ENCODE results near the gene ZNF644. TPM values are rescaled to one million over a fixed set of nuclear protein-coding genes. Genes with fewer than 3 reads are reported as not detected.

The ZNF644 gene
- total RNA-seq, 1 experiment from 2014 or later: 36.5 TPM

- H3K4me1 ChIP-seq (replicated peaks; ENCODE audit: insufficient read depth): peaks cover 13% of the 10 kb centered on the region; the same call in 1 of the 2 replicates
- no peak overlapping the region for H3K4me3 ChIP-seq
- H3K27me3 ChIP-seq (ENCODE audit: insufficient read depth, low read depth): no peaks in the 10 kb centered on the region
- peaks cover 94% of the 10 kb centered on the region for H3K79me2 ChIP-seq (ENCODE audit: low read depth)
- H3K36me3 ChIP-seq (ENCODE audit: low read depth): peaks cover 16% of the 10 kb centered on the region
- no peak overlapping the region for H3K27ac ChIP-seq
- DNase-seq: no peak
- no peaks in the 10 kb centered on the region for H3K9me3 ChIP-seq (ENCODE audit: insufficient read depth, low read depth)
- intact Hi-C loops (cut with micrococcal nuclease; ENCODE audit: unreplicated experiment): no loop called here
- CTCF ChIA-PET: no interaction called here
- no TSS peak for BruUV-seq (replicated peaks)
- no peak overlapping the region for H3K4me2 ChIP-seq
- H3K9me2 ChIP-seq (ENCODE audit: insufficient read depth): no peaks in the 10 kb centered on the region
- no peak for TF ChIP-seq EZH2 (IDR thresholded peaks at IDR 0.05; ENCODE audit: low read depth)
- TF ChIP-seq, protein P1, sequence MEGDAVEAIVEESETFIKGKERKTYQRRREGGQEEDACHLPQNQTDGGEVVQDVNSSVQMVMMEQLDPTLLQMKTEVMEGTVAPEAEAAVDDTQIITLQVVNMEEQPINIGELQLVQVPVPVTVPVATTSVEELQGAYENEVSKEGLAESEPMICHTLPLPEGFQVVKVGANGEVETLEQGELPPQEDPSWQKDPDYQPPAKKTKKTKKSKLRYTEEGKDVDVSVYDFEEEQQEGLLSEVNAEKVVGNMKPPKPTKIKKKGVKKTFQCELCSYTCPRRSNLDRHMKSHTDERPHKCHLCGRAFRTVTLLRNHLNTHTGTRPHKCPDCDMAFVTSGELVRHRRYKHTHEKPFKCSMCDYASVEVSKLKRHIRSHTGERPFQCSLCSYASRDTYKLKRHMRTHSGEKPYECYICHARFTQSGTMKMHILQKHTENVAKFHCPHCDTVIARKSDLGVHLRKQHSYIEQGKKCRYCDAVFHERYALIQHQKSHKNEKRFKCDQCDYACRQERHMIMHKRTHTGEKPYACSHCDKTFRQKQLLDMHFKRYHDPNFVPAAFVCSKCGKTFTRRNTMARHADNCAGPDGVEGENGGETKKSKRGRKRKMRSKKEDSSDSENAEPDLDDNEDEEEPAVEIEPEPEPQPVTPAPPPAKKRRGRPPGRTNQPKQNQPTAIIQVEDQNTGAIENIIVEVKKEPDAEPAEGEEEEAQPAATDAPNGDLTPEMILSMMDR (conservative IDR thresholded peaks at IDR 0.05): no peak
- POLR2A ChIA-PET (ENCODE audit: unreplicated experiment): no interaction called here
- peaks cover 8% of the 10 kb centered on the region for H3F3A ChIP-seq (ENCODE audit: insufficient read depth, low read depth)
- H2AFZ ChIP-seq: no peak overlapping the region
- H4K20me1 ChIP-seq (ENCODE audit: insufficient read depth): peaks cover 89% of the 10 kb centered on the region
Measured at GRCh38 chr1:90922202-90922601, 99.6 kb downstream of the ZNF644 start.

DNA sequence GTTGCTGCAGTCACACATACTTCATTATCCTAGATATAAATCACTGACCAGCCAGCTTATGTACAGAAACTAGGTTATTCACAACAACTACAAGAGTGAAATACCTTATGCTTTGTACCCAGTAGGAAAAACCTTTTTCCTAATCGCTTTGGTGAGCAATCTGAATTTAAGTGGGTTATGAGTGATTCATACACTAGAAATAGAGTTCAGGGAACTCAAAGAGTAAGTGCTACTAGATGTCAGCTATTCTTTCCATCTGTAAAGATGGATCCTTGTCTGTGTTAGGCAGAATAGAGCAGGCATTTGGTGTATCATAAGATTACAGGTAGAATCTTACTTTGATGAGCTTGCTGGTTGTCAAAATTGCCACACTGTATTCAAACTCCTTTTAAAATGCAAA, 101.9 kb downstream of the ZNF644 start:
- Histone ChIP-seq H3K9me2 (ENCODE audit: insufficient read depth) (no peaks in the 10 kb centered on the region), H3K79me2 (ENCODE audit: low read depth) (peaks cover 75% of the 10 kb centered on the region), H3K4me1 (replicated peaks; ENCODE audit: insufficient read depth) (no peaks in the 10 kb centered on the region), H3F3A (ENCODE audit: insufficient read depth, low read depth) (peaks cover 3% of the 10 kb centered on the region; the same call in 1 of the 2 replicates), H3K27me3 (ENCODE audit: insufficient read depth, low read depth) (no peaks in the 10 kb centered on the region), H3K4me2 (no peak overlapping the region), H3K9me3 (ENCODE audit: insufficient read depth, low read depth) (no peaks in the 10 kb centered on the region), H3K27ac (no peak overlapping the region), H2AFZ (no peak overlapping the region), H3K4me3 (no peak overlapping the region), H3K36me3 (ENCODE audit: low read depth) (peaks cover 31% of the 10 kb centered on the region), H4K20me1 (ENCODE audit: insufficient read depth) (peaks cover 72% of the 10 kb centered on the region)
- BruUV-seq (replicated peaks): no TSS peak
- intact Hi-C loops (cut with micrococcal nuclease; ENCODE audit: unreplicated experiment): no loop called here
- TF ChIP-seq, protein P1 (conservative IDR thresholded peaks at IDR 0.05): no peak
- TF ChIP-seq EZH2 (IDR thresholded peaks at IDR 0.05; ENCODE audit: low read depth): no peak
- POLR2A ChIA-PET (ENCODE audit: unreplicated experiment): no interaction called here
- no peak for DNase-seq
- CTCF ChIA-PET: no interaction called here

DNA sequence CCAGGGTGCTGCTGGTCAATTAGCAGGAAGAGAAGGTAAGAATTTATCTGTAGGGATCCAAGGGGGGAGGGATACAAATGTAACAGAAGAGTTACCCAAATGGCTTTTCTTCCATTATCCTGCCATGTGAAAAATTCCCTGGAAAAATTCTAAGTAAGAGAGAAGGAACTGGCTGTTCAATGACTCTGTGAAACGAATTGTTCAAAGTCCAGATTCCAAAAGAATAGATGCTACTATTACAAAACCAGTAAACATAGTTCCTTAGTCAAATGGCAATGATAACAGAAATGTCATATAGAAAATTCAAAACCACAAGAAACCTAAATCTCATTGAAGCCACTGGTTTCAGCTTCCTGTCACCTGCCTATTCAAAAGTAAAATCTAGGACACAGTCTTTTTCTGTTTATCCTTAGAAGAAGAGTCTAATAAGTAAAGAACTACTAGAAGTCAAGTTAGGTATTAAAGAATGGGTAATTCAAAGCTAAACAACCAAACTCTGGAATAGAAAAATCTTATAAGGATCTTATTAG, 102.6 kb downstream of the ZNF644 start:
- BruUV-seq (replicated peaks): no TSS peak
- H3K79me2 ChIP-seq (ENCODE audit: low read depth): peaks cover 69% of the 10 kb centered on the region

More for the DNA sequence above, 102.6 kb downstream of the ZNF644 start:
- H3K4me3 ChIP-seq: no peak overlapping the region
- no peak for TF ChIP-seq EZH2 (IDR thresholded peaks at IDR 0.05; ENCODE audit: low read depth)
- TF ChIP-seq, protein P1 (conservative IDR thresholded peaks at IDR 0.05): no peak
- no peak overlapping the region for H3K27ac ChIP-seq
- peaks cover 37% of the 10 kb centered on the region for H3K36me3 ChIP-seq (ENCODE audit: low read depth)
- intact Hi-C loops (cut with micrococcal nuclease; ENCODE audit: unreplicated experiment): no loop called here
- peaks cover 70% of the 10 kb centered on the region for H4K20me1 ChIP-seq (ENCODE audit: insufficient read depth)
- peaks cover 3% of the 10 kb centered on the region; the same call in 1 of the 2 replicates for H3F3A ChIP-seq (ENCODE audit: insufficient read depth, low read depth)
- no peak overlapping the region for H2AFZ ChIP-seq
- H3K27me3 ChIP-seq (ENCODE audit: insufficient read depth, low read depth): no peaks in the 10 kb centered on the region
- no peaks in the 10 kb centered on the region for H3K9me3 ChIP-seq (ENCODE audit: insufficient read depth, low read depth)
- CTCF ChIA-PET: no interaction called here
- H3K4me2 ChIP-seq: no peak overlapping the region
- DNase-seq: no peak
- no peaks in the 10 kb centered on the region for H3K4me1 ChIP-seq (replicated peaks; ENCODE audit: insufficient read depth)
- POLR2A ChIA-PET (ENCODE audit: unreplicated experiment): no interaction called here
- H3K9me2 ChIP-seq (ENCODE audit: insufficient read depth): no peaks in the 10 kb centered on the region
